SK-N-DZ (cell line): ENCODE measurements around the gene PCYT1A. TPM values are rescaled to one million over a fixed set of nuclear protein-coding genes. Genes with fewer than 3 reads are reported as not detected.
A peak's percentile ranks its signal among the peaks of the same experiment; 100 is the strongest.
"Not testable (repeated sequence)": the region's sequence is repeated elsewhere in the genome, so short reads cannot be mapped to it uniquely, and the experiment has no call there.

Source experiments
- DNase-seq: peaks from one replicate; pipeline ENCODE4 v3.0.0-alpha.2; 2015; ENCODE audit warnings: low spot score
- polyA plus RNA-seq, 2 experiments: library from polyadenylated mRNA; depleted of rRNA; stranded (reverse); fragments of >200 nt; gene quantifications; 2 replicates each; pipeline ENCODE4 v1.2.3, GENCODE V29; 2014

The PCYT1A gene
- 29.6 and 33.9 TPM in 2 replicates for polyA plus RNA-seq (2014; cell fraction: cytosol; rRNA removed)
- 34.6 and 45.0 TPM in 2 replicates for polyA plus RNA-seq (2014; cell fraction: nucleus; rRNA removed)

GRCh38 chr3:196287440-196288140, at the start of gene PCYT1A:
TSS of gene PCYT1A (minus strand) at chr3:196287726. CDS start at chr3:196270531, 17,195 bp downstream.
- DNase-seq = peak; percentile 98

- DNase-seq = no peak
These were observed 49.0 kb upstream of the PCYT1A start for GRCh38 chr3:196336319-196337145.

GRCh38 chr3:196335503-196335948, 48.0 kb upstream of the PCYT1A start:
- DNase-seq = no peak

- no peak for DNase-seq
These were observed 47.5 kb upstream of the PCYT1A start for GRCh38 chr3:196334982-196335381.

- DNase-seq = no peak
These were observed 44.6 kb upstream of the PCYT1A start for GRCh38 chr3:196332168-196332567.

GRCh38 chr3:196327405-196327804, 39.9 kb upstream of the PCYT1A start:
- DNase-seq = peak; percentile 45

GRCh38 chr3:196326936-196327335, 39.4 kb upstream of the PCYT1A start:
- no peak for DNase-seq

- DNase-seq = peak; percentile 90
These were observed 36.2 kb upstream of the PCYT1A start for GRCh38 chr3:196323691-196324090.

- DNase-seq = no peak
These were observed 35.5 kb upstream of the PCYT1A start for GRCh38 chr3:196323016-196323415.

- DNase-seq = no peak
These were observed 33.6 kb upstream of the PCYT1A start for GRCh38 chr3:196321162-196321561.

- DNase-seq = no peak
These were observed 32.6 kb upstream of the PCYT1A start for GRCh38 chr3:196320137-196320536.

- DNase-seq = peak; percentile 94
These were observed 30.4 kb upstream of the PCYT1A start, which contains the start of gene DYNLT2B for GRCh38 chr3:196317687-196318467. TSS of gene DYNLT2B (minus strand) at chr3:196318240. CDS start at chr3:196318152, 88 bp downstream.

- DNase-seq = not testable (repeated sequence)
These were observed 29.5 kb upstream of the PCYT1A start for GRCh38 chr3:196316799-196317686.

- no peak for DNase-seq
These were observed 28.3 kb upstream of the PCYT1A start for GRCh38 chr3:196315821-196316220.

- DNase-seq = no peak
These were observed 27.1 kb upstream of the PCYT1A start for GRCh38 chr3:196314597-196314996.

GRCh38 chr3:196314086-196314485, 26.6 kb upstream of the PCYT1A start:
- DNase-seq = not testable (repeated sequence)

- not testable (repeated sequence) for DNase-seq
These were observed 15.4 kb upstream of the PCYT1A start for GRCh38 chr3:196302960-196303359.

GRCh38 chr3:196302551-196302950, 15.0 kb upstream of the PCYT1A start:
- not testable (repeated sequence) for DNase-seq

GRCh38 chr3:196298521-196298920, 11.0 kb upstream of the PCYT1A start:
- DNase-seq = no peak

- DNase-seq = no peak
These were observed 4.9 kb upstream of the PCYT1A start for GRCh38 chr3:196292286-196292923.
